PFSK-1 (cell line): ENCODE data around the gene SUCLG2.

ENCODE experiments used
- FOXP2 ChIP-seq: optimal IDR thresholded peaks from 2 replicates; pipeline ENCODE3; 2011; ENCODE audit warnings: borderline replicate concordance, control low read depth, inconsistent platforms; ENCODE audit not compliant: insufficient read depth; ENCODE audit errors: extremely low read length, extremely low read depth
- POLR2AphosphoS5 ChIP-seq: IDR thresholded peaks from 2 replicates; pipeline ENCODE4 v1.6.1; 2012; ENCODE audit warnings: low read depth, mild to moderate bottlenecking, control low read depth, low read length, moderate library complexity
- SIN3A ChIP-seq: IDR thresholded peaks from 2 replicates; pipeline ENCODE4 v1.6.1; 2012; ENCODE audit warnings: mild to moderate bottlenecking, low read length, moderate library complexity, borderline replicate concordance; ENCODE audit not compliant: insufficient read depth
- TAF1 ChIP-seq: IDR thresholded peaks from 2 replicates; pipeline ENCODE4 v1.6.1; 2012; ENCODE audit warnings: low read length, control low read depth, borderline replicate concordance; ENCODE audit not compliant: insufficient read depth
- TF ChIP-seq, protein P1 (sequence below), 2 experiments: IDR thresholded peaks; 2 replicates each; pipeline versions ENCODE4 v1.6.1 to v1.8.0; 2011 to 2012; ENCODE audit warnings: low read depth in 2 of 2, low read length in 2 of 2, control low read depth in 1 of 2, inconsistent platforms in 1 of 2, mild to moderate bottlenecking in 1 of 2, moderate library complexity in 1 of 2; ENCODE audit not compliant: insufficient read depth in 1 of 2

SUCLG2 gene

GRCh38 chr3:67564973-67565372 is 89.4 kb downstream of the SUCLG2 start:
- no peak for TF ChIP-seq TAF1
- no peak for TF ChIP-seq FOXP2
- TF ChIP-seq POLR2AphosphoS5 = no peak
- TF ChIP-seq, protein P1, sequence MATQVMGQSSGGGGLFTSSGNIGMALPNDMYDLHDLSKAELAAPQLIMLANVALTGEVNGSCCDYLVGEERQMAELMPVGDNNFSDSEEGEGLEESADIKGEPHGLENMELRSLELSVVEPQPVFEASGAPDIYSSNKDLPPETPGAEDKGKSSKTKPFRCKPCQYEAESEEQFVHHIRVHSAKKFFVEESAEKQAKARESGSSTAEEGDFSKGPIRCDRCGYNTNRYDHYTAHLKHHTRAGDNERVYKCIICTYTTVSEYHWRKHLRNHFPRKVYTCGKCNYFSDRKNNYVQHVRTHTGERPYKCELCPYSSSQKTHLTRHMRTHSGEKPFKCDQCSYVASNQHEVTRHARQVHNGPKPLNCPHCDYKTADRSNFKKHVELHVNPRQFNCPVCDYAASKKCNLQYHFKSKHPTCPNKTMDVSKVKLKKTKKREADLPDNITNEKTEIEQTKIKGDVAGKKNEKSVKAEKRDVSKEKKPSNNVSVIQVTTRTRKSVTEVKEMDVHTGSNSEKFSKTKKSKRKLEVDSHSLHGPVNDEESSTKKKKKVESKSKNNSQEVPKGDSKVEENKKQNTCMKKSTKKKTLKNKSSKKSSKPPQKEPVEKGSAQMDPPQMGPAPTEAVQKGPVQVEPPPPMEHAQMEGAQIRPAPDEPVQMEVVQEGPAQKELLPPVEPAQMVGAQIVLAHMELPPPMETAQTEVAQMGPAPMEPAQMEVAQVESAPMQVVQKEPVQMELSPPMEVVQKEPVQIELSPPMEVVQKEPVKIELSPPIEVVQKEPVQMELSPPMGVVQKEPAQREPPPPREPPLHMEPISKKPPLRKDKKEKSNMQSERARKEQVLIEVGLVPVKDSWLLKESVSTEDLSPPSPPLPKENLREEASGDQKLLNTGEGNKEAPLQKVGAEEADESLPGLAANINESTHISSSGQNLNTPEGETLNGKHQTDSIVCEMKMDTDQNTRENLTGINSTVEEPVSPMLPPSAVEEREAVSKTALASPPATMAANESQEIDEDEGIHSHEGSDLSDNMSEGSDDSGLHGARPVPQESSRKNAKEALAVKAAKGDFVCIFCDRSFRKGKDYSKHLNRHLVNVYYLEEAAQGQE (IDR thresholded peaks at IDR 0.05; ENCODE audit: insufficient read depth in 1 of 2, low read depth in 2 of 2, low read length in 2 of 2) = no peak
- no peak for TF ChIP-seq SIN3A

GRCh38 chr3:67564008-67564407 is 90.4 kb downstream of the SUCLG2 start:
- TF ChIP-seq TAF1 = no peak
- TF ChIP-seq FOXP2 = no peak
- TF ChIP-seq SIN3A = no peak
- TF ChIP-seq, protein P1 (IDR thresholded peaks at IDR 0.05; ENCODE audit: insufficient read depth in 1 of 2, low read depth in 2 of 2, low read length in 2 of 2) = no peak
- TF ChIP-seq POLR2AphosphoS5 = no peak

GRCh38 chr3:67561667-67562394 is 92.6 kb downstream of the SUCLG2 start:
- TF ChIP-seq TAF1 = no peak

GRCh38 chr3:67561266-67561665 is 93.1 kb downstream of the SUCLG2 start:
- TF ChIP-seq FOXP2 = no peak
- TF ChIP-seq POLR2AphosphoS5 = no peak
- no peak for TF ChIP-seq TAF1
- TF ChIP-seq, protein P1 (IDR thresholded peaks at IDR 0.05; ENCODE audit: insufficient read depth in 1 of 2, low read depth in 2 of 2, low read length in 2 of 2) = no peak
- no peak for TF ChIP-seq SIN3A

DNA sequence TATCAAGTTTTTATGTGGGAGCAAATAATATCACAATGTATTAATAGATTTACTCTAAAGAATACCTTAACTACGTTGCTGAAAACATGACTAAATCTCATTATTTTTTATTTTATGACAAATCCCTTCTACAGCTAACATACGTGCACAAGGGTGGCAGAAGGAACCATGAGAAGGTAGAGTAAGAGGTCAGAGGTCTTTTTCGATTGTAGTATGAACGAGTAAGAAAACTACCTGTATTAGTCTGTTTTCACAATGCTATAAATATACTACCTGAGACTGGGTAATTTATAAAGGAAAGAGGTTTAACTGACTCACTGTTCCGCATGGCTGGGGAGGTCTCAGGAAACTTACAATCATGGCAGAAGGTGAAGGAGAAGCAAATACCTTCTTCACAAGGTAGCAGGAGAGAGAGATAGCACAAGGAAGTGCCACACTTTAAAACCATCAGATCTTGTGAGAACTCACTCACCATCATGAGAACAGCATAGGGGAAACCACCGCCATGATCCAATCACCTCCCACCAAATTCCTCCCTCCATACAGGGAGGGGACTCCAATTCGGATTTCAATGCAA is 95.3 kb downstream of the SUCLG2 start:
- TF ChIP-seq FOXP2 (no peak), TAF1 (no peak), SIN3A (no peak), POLR2AphosphoS5 (no peak)
- TF ChIP-seq, protein P1 (IDR thresholded peaks at IDR 0.05; ENCODE audit: insufficient read depth in 1 of 2, low read depth in 2 of 2, low read length in 2 of 2) = no peak
